ENCODE data around the gene NDUFB7. TPM values are rescaled to one million over a fixed set of nuclear protein-coding genes. Genes with fewer than 3 reads are reported as not detected.
A peak's percentile ranks its signal among the peaks of the same experiment; 100 is the strongest.

The NDUFB7 gene
- total and polyA plus RNA-seq, 9 donors = 86.9 to 429 (median 153) TPM; not detected in 1

DNA sequence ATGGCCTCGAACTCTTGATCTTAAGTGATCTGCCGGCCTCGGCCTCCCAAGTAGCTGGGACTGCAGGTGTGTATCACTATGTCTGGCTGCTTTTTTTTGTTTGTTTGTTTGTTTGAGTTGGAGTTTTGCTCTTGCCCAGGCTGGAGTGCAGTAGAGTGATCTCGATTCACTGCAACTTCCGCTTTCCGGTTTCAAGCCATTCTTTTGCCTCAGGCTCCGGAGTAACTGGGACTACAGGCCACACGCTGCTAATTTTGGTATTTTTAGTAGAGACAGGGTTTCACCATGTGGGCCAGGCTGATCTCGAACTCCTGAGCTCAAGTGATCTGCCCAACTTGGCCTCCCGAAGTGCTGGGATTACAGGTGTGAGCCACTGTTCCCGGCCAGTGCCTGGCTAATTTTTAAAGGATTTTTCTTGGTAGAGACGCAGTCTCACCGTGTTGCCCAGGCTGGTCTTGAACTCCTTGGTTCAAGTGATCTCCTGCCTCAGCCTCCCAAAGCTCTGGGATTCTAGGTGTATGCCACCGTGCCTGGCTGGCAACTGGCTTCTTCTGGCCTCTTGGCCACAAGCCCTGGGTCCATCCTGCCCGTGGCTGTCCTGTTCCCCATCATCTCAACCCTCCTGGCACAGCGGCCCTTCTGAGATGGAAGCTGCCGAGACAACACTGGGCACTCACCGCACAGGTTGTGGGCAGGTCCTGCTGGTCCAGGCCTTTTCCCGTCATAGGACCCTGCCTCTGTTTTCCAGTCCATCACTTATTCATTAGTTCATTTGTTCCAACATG, 30.9 kb downstream of the NDUFB7 start:
- Histone ChIP-seq H3K4me1 (ENCODE audit: insufficient read depth) (peaks cover 4% of the 10 kb centered on the region), H3K27me3 (no peaks in the 10 kb centered on the region), H3K36me3 (no peaks in the 10 kb centered on the region), H3K4me3 (no peak overlapping the region), H3K9me3 (no peaks in the 10 kb centered on the region), H3K27ac (no peak overlapping the region)
- no peak for DNase-seq
- intact Hi-C loops (cut with DNase I) = no loop called here
- TF ChIP-seq, protein P1, sequence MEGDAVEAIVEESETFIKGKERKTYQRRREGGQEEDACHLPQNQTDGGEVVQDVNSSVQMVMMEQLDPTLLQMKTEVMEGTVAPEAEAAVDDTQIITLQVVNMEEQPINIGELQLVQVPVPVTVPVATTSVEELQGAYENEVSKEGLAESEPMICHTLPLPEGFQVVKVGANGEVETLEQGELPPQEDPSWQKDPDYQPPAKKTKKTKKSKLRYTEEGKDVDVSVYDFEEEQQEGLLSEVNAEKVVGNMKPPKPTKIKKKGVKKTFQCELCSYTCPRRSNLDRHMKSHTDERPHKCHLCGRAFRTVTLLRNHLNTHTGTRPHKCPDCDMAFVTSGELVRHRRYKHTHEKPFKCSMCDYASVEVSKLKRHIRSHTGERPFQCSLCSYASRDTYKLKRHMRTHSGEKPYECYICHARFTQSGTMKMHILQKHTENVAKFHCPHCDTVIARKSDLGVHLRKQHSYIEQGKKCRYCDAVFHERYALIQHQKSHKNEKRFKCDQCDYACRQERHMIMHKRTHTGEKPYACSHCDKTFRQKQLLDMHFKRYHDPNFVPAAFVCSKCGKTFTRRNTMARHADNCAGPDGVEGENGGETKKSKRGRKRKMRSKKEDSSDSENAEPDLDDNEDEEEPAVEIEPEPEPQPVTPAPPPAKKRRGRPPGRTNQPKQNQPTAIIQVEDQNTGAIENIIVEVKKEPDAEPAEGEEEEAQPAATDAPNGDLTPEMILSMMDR (IDR thresholded peaks at IDR 0.05) = no peak
- WGBS, 3 donors = 90 to 93% (median 92%) methylated on average over 19 of the region's 19 CpGs

DNA sequence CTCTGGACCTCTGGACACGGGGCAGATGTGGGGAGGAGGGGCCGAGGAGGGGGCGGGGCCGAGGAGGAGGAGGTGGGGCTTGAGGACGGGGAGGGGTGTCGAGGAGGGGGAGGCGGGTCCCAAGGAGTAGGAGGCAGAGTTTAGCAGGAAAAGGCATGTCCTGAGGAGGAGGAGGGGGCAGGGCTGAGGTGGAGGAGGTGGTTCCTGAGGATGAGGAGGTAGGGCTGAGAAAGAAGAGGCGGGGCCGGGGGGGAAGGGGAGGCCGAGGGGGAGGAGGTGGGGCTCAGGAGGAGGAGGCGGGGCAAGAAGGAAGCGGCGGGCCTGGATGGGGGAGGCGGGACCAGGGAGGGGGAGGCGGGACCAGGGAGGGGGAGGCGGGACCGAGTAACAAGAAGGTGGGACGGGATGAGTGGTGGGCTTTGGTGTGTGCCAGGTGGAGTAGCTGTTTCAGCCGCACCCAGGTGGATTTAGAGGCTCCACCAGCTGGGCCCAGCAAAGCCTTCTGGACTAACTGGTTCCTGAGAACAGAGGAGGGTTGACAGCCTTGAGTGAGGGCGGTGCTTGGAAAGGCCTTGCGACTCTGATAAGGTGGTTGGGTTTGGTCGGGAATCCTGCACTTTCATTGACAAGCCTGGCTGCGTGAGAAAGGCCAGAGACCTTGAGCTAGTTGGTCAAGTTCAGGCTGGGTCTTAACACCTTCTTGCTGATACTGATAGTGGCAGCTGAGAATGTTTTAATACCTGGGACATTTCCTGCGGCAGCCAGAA, 34.8 kb downstream of the NDUFB7 start:
- 9 to 17% (median 11%) methylated on average over 21 to 23 of the region's 24 CpGs for WGBS, 3 donors
- Histone ChIP-seq H3K4me3 (no peak overlapping the region), H3K9me3 (no peaks in the 10 kb centered on the region), H3K36me3 (no peaks in the 10 kb centered on the region), H3K4me1 (ENCODE audit: insufficient read depth) (peaks cover 4% of the 10 kb centered on the region), H3K27me3 (no peaks in the 10 kb centered on the region), H3K27ac (no peak overlapping the region)
- intact Hi-C loops (cut with DNase I) = no loop called here
- TF ChIP-seq, protein P1 (IDR thresholded peaks at IDR 0.05) = no peak
- no peak for TF ChIP-seq EP300 (IDR thresholded peaks at IDR 0.05)
- no peak for TF ChIP-seq POLR2A (IDR thresholded peaks at IDR 0.05)
- peak; percentile 73 to 81 (median 80) for DNase-seq

DNA sequence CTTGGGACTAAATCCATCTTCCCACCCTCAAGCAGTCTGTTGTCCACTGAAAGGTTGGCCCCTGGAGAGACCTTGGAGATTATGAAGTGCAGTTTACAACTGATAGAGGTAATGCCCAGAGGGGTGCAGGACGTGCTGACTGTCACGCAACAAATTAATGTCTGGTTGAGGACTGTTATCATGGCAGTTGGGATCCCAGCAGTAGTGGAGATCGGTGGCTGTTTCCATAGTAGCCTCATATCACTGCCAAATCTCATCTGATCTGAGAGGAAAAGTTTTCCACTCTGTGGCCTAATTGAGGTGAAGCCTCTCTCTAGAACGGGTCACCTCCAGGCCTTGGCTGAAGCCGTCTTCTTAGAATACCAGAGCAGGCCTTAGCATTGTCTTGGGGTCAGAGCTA, 38.4 kb downstream of the NDUFB7 start:
- TF ChIP-seq EP300 (IDR thresholded peaks at IDR 0.05) (no peak), POLR2A (IDR thresholded peaks at IDR 0.05) (no peak)
- TF ChIP-seq, protein P1 (IDR thresholded peaks at IDR 0.05) = no peak
- no peak for DNase-seq
- H3K9me3 ChIP-seq = no peaks in the 10 kb centered on the region
- H3K36me3 ChIP-seq = no peaks in the 10 kb centered on the region
- H3K27ac ChIP-seq = no peak overlapping the region
- H3K4me3 ChIP-seq = no peak overlapping the region
- H3K27me3 ChIP-seq = no peaks in the 10 kb centered on the region
- H3K4me1 ChIP-seq (ENCODE audit: insufficient read depth) = peaks cover 7% of the 10 kb centered on the region
- WGBS, 3 donors = 86 to 91% (median 90%) methylated on average over 5 of the region's 5 CpGs
- intact Hi-C loops (cut with DNase I) = no loop called here

DNA sequence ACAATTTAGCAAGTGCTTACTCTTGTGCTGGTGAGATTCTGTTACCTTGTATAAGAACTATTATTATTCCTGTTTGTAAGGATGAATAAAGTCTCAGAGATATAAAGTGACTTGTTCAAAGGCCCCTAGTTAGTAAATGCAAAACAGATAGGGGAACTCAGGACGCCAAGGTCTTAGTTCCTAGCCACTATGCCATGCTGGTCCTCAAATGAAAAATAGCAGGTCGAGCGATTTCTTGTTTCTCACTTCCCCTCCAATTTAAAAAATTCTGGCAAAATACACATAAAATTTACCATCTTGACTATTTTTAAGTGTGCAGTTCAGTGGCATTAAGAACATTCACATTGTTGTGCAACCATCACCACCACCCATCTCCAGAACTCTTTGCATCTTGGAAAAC, 41.4 kb downstream of the NDUFB7 start:
- Histone ChIP-seq H3K4me3 (peak overlapping the region; percentile 83), H3K36me3 (no peaks in the 10 kb centered on the region), H3K4me1 (ENCODE audit: insufficient read depth) (peaks cover 3% of the 10 kb centered on the region), H3K9me3 (no peaks in the 10 kb centered on the region), H3K27ac (no peak overlapping the region), H3K27me3 (no peaks in the 10 kb centered on the region)
- no peak for DNase-seq
- TF ChIP-seq, protein P1 (IDR thresholded peaks at IDR 0.05) = no peak
- TF ChIP-seq POLR2A (IDR thresholded peaks at IDR 0.05) (no peak), EP300 (IDR thresholded peaks at IDR 0.05) (no peak)
- intact Hi-C loops (cut with DNase I) = no loop called here
- WGBS, 3 donors = 65 to 73% (median 68%) methylated on average over 3 of the region's 3 CpGs
